ENCODE results near the gene GLRX3. TPM values are rescaled to one million over a fixed set of nuclear protein-coding genes. Genes with fewer than 3 reads are reported as not detected.

Gene GLRX3
- total RNA-seq, 1 experiment from 2014 or later, result 188 TPM

DNA sequence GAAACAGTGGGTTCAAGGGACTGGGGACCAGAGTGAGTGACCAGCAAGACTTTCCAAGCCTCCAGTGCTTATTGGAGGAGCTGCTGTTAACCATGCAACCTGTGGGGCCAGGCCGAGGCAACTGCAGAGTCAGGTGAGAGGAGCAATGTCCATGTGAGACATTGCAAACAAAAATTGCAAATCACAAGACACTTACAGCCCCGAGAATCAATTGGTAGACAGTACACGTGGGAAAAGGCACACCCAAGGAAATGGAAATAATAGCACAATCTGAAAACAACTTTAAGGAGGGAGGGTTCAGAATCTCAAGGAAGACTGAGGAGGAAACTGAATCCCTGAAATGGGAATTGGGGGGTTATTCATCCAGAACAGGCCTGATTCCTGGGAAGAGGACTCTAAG lies 72.6 kb downstream of the GLRX3 start:
- Histone ChIP-seq H3K4me3 (ENCODE audit: low read depth in 2 of 2, low read length in 2 of 2) (no peak overlapping the region), H3K4me1 (ENCODE audit: control insufficient read depth, insufficient read depth, low read length) (no peaks in the 10 kb centered on the region), H3K9me3 (ENCODE audit: control insufficient read depth, insufficient read depth, low read depth, low read length) (no peaks in the 10 kb centered on the region), H3K36me3 (ENCODE audit: control insufficient read depth, insufficient read depth, low read length) (no peaks in the 10 kb centered on the region), H3K27ac (ENCODE audit: low read length) (no peak overlapping the region), H3K27me3 (ENCODE audit: control insufficient read depth, insufficient read depth, low read length) (no peaks in the 10 kb centered on the region)
- in situ Hi-C loops (cut with HindIII; ENCODE audit: low pct_unique_long_range_greater_than_20kb, low sequenced_read_pairs), result no loop called here
- TF ChIP-seq TCF7L2 (IDR thresholded peaks at IDR 0.05; ENCODE audit: low read depth, low read length) (no peak), POLR2AphosphoS5 (IDR thresholded peaks at IDR 0.05; ENCODE audit: low read depth, low read length) (no peak), SIN3A (IDR thresholded peaks at IDR 0.05; ENCODE audit: borderline replicate concordance, insufficient read depth, low read depth, low read length) (no peak)
- TF ChIP-seq, protein P1, sequence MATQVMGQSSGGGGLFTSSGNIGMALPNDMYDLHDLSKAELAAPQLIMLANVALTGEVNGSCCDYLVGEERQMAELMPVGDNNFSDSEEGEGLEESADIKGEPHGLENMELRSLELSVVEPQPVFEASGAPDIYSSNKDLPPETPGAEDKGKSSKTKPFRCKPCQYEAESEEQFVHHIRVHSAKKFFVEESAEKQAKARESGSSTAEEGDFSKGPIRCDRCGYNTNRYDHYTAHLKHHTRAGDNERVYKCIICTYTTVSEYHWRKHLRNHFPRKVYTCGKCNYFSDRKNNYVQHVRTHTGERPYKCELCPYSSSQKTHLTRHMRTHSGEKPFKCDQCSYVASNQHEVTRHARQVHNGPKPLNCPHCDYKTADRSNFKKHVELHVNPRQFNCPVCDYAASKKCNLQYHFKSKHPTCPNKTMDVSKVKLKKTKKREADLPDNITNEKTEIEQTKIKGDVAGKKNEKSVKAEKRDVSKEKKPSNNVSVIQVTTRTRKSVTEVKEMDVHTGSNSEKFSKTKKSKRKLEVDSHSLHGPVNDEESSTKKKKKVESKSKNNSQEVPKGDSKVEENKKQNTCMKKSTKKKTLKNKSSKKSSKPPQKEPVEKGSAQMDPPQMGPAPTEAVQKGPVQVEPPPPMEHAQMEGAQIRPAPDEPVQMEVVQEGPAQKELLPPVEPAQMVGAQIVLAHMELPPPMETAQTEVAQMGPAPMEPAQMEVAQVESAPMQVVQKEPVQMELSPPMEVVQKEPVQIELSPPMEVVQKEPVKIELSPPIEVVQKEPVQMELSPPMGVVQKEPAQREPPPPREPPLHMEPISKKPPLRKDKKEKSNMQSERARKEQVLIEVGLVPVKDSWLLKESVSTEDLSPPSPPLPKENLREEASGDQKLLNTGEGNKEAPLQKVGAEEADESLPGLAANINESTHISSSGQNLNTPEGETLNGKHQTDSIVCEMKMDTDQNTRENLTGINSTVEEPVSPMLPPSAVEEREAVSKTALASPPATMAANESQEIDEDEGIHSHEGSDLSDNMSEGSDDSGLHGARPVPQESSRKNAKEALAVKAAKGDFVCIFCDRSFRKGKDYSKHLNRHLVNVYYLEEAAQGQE (IDR thresholded peaks at IDR 0.05; ENCODE audit: insufficient read depth in 1 of 2, low read depth in 2 of 2, low read length in 1 of 2), result no peak
- TF ChIP-seq, protein P2, sequence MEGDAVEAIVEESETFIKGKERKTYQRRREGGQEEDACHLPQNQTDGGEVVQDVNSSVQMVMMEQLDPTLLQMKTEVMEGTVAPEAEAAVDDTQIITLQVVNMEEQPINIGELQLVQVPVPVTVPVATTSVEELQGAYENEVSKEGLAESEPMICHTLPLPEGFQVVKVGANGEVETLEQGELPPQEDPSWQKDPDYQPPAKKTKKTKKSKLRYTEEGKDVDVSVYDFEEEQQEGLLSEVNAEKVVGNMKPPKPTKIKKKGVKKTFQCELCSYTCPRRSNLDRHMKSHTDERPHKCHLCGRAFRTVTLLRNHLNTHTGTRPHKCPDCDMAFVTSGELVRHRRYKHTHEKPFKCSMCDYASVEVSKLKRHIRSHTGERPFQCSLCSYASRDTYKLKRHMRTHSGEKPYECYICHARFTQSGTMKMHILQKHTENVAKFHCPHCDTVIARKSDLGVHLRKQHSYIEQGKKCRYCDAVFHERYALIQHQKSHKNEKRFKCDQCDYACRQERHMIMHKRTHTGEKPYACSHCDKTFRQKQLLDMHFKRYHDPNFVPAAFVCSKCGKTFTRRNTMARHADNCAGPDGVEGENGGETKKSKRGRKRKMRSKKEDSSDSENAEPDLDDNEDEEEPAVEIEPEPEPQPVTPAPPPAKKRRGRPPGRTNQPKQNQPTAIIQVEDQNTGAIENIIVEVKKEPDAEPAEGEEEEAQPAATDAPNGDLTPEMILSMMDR (IDR thresholded peaks at IDR 0.05), result no peak
- ChIA-PET POLR2A (interaction anchor here (0.6 kb wide), 1 partner anchor 212 kb away, joined by 3 read pairs; no protein-coding TSS in a partner anchor), CTCF (no interaction called here)
- DNase-seq (ENCODE audit: low read depth, low spot score) (no peak), ATAC-seq (no peak)
- no TSS peak for BruUV-seq (replicated peaks)
- intact Hi-C loops (cut with micrococcal nuclease; ENCODE audit: unreplicated experiment), result no loop called here

DNA sequence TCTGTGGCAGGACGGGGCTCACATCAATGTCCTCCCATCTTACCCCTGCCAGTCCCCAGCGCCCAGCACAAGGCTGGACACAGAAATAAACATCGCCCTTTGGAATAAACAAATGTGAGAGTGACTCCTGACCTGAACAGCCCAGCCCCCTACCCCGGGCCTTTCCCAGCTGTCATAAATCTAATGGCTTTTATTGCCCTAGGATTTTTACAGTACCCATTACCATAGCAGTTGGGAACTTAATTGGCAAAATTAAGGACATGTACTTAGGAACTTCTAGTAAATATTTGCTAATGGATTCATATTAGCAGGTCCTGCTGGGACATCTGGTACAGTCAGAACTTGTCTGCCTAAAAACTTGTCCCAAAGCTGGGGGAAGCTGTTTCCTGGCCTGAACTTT lies 76.6 kb downstream of the GLRX3 start:
- intact Hi-C loops (cut with micrococcal nuclease; ENCODE audit: unreplicated experiment) (no loop called here), in situ Hi-C loops (cut with HindIII; ENCODE audit: low pct_unique_long_range_greater_than_20kb, low sequenced_read_pairs) (no loop called here)
- POLR2A ChIA-PET, result no interaction called here
- no peak overlapping the region for H3K27ac ChIP-seq (ENCODE audit: low read length)
- H3K9me3 ChIP-seq (ENCODE audit: control insufficient read depth, insufficient read depth, low read depth, low read length), result no peaks in the 10 kb centered on the region
- ATAC-seq (no peak), DNase-seq (ENCODE audit: low read depth, low spot score) (no peak)
- H3K27me3 ChIP-seq (ENCODE audit: control insufficient read depth, insufficient read depth, low read length), result no peaks in the 10 kb centered on the region
- TF ChIP-seq TCF7L2 (IDR thresholded peaks at IDR 0.05; ENCODE audit: low read depth, low read length) (no peak), SIN3A (IDR thresholded peaks at IDR 0.05; ENCODE audit: borderline replicate concordance, insufficient read depth, low read depth, low read length) (no peak), POLR2AphosphoS5 (IDR thresholded peaks at IDR 0.05; ENCODE audit: low read depth, low read length) (no peak)
- TF ChIP-seq, protein P2 (IDR thresholded peaks at IDR 0.05), result no peak
- TF ChIP-seq, protein P1 (IDR thresholded peaks at IDR 0.05; ENCODE audit: insufficient read depth in 1 of 2, low read depth in 2 of 2, low read length in 1 of 2), result no peak
- BruUV-seq (replicated peaks), result no TSS peak
- no peaks in the 10 kb centered on the region for H3K4me1 ChIP-seq (ENCODE audit: control insufficient read depth, insufficient read depth, low read length)
- H3K4me3 ChIP-seq (ENCODE audit: low read depth in 2 of 2, low read length in 2 of 2), result no peak overlapping the region
- no peaks in the 10 kb centered on the region for H3K36me3 ChIP-seq (ENCODE audit: control insufficient read depth, insufficient read depth, low read length)
- CTCF ChIA-PET, result no interaction called here

All from Panc1 (cell line).